Measurements from ENCODE around the gene SYT17.

SYT17 gene, protein sequence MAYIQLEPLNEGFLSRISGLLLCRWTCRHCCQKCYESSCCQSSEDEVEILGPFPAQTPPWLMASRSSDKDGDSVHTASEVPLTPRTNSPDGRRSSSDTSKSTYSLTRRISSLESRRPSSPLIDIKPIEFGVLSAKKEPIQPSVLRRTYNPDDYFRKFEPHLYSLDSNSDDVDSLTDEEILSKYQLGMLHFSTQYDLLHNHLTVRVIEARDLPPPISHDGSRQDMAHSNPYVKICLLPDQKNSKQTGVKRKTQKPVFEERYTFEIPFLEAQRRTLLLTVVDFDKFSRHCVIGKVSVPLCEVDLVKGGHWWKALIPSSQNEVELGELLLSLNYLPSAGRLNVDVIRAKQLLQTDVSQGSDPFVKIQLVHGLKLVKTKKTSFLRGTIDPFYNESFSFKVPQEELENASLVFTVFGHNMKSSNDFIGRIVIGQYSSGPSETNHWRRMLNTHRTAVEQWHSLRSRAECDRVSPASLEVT

DNA sequence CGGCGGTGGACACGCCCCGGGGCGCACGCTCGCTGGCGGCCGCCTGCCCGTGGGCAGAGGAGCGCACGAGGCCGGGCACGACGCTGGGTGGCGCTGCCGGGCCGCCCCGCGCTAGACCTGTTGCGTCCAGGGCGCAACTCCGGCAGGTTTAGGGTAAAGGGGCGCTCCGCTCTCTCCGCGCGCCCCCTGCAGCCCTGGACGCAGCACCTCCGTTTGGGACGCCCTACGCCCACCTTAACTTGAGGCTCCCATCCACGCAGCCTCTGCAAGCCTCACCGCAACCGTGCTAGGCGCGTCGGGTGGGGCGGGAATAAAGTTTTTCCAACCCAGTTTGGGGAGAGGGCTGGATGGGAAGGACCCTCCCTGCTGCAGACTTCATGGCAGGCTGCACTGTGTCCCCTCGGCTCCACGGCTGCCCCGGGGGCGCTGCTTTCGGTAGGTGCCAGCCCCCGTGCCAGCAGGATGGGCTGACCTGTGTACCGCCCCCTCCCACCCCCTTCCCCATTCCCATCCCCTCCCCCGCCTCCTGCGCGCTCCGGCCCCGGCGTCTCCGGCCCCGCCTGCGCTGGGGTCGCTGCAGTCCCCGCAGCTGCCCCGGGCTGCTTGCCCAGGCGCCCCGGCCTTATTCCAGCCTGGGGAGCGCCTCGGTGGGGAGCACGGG is at the start of gene SYT17:
SYT17 (plus strand) TSS at position 531 of the 661 bp plus-strand sequence. CDS start 407 bp downstream, outside the sequence.
- DNase-seq, result peak; percentile 55

DNA sequence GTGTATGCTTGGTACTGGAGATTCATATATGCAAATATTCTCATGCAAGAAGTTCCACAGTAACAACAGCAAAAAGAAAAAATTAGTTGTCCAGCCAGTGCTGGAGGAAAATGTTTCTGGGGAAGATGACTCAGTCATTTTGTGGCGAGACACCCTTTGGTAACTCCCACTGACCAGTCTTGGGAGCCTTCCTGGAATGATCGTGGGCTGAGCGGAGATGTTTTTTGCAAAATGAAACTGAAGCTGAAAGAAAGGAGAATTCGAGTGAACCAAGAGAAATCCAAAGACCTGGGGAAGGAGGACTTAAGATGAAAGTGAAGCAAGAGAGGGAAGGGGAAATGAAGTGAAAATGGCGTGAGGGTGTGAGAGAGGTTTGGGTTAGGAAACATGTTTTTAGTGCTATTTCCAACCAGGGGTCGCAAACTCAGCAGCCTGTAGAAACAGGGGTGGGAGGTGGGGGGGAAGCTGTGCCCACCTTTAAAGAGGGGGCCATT is 49.1 kb upstream of the SYT17 start:
- peak; percentile 53 for DNase-seq

DNA sequence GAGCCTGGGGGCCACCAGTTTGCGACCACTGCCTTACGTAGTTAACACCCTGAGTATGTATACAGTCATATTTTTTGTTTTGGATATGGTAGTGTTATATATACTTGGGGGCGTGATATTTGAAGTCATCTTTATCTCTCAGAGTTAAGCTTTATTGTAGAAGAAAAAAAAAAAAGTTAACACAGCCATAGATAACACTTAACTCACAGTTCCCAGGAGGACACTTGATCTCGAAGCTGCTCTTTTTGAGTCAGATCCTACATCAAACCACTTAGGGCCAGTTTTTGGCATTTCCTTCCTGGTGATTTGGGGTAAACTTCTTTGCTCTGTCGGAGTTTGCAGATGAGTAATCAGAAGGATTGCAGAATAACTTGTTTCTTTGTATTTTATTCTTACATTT is 48.5 kb upstream of the SYT17 start:
- DNase-seq, result no peak

DNA sequence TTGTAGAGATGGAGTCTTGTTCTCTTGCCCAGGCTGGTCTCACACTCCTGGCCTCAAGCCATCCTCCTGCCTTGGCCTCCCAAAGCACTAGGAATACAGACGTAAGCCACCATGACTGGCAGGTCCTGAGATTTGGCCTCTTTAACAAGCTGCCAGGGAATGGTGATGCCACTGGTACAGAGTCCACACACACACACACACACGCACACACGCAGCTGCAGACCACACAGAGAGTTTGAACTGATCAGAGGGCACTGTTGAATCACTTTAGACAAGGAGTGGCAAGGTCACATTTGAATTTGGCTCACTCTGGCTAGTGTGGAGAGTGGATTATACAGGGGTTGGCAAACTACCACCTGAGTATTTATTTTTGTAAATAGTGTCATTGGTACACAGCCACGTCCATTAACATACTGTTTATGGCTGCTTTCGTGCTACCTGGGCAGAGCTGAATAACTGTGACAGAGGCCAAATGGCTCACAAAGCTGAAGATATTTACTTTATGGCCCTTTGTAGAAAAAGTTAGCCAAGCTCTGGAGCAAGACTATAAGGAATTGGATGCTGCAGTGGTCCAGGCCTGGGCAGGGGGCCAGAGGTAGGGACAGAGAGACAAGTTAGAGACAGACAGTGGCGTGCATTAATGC is 44.4 kb upstream of the SYT17 start:
- no peak for DNase-seq

DNA sequence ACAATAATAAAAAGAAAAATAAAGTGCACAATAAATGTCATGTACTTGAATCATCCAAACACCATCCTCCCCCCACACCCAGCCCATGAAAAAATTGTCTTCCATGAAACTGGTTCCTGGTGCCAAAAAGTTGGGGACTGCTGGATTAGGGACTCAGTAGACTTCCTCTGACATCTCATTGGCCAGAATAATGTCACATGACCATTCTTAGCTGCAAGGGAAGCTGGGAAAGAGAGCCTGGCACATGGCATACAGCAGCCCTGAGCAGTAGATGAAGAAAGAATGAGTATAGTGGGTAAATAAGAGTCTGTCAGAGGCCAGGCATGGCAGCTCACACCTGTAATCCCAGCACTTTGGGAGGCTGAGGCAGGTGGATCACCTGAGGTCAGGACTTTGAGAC is 41.7 kb upstream of the SYT17 start:
- DNase-seq, result no peak

DNA sequence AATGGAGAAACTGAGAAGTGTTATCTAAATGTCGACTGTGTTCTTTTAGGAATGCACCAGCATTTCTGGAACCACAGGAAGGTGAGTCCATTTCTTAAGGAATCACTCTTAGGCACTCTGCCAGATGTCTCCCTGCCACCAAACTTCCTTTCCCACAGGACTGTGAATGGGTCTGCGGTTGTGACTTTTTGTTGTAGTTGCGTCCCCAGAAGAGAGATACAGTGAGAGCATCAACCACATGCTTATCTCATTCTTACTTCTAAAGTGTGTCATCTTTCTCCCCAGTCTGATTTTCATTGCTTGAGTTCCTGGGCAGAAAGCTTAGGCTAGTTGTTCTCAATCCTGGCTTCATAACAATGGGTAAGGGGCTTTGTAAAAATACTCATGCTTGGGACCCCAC is 40.8 kb upstream of the SYT17 start:
- no peak for DNase-seq

DNA sequence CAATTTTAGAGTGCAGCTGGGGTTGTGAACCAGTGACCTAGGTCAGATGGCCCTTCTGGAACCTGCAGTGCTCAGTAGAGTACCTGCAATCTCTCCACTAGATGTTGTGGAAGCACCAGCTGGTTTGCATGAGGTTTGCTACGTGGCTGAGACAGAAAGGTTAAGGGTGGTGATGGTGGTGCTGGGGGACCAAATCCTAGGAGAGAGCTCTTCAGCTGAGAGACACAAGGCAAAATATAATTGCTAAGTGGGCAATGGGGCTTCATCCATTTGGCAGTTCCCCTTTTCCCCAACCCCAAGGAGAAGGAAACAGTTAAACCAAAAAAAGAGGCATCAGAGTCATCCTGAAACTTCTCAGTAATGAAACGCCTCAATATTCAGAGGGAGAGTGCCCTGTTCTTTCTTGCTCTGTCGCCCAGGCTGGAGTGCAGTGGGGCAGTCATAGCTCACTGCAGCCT is 40.3 kb upstream of the SYT17 start:
- no peak for DNase-seq

DNA sequence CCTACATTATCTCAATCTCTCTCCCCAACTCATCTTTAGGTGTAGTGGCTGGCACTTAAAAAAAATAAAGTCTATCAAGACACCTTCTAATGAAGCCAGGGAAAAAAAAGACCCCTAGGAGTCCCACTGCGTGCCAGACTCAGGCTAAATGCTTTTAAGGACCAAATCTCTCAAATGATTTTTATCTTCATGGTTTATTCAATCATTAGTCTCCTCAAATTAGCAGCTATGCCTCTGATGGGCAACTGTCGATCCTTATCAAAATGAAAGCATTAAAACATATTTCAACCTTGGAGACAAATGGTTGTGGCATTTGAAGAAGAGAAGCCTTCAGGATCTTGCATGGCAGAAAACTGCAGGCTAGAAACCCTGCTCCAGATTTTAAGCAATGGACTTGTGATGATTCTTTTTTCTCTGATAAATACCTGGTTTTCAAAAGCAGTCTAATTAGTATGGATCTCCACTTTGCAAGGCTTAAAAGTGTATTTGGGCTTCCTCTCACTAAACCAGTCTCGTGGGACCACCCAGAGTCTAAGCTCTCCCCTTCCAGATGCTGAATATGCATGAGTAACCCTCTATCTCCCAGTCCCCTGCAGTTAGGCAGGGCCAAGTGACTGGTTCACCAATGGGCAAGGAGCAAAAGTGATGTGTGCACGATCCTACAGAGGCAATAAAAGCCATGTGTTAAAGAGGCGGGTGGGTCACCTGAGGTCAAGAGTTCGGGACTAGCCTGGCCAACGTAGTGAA is 39.4 kb upstream of the SYT17 start:
- DNase-seq, result no peak

DNA sequence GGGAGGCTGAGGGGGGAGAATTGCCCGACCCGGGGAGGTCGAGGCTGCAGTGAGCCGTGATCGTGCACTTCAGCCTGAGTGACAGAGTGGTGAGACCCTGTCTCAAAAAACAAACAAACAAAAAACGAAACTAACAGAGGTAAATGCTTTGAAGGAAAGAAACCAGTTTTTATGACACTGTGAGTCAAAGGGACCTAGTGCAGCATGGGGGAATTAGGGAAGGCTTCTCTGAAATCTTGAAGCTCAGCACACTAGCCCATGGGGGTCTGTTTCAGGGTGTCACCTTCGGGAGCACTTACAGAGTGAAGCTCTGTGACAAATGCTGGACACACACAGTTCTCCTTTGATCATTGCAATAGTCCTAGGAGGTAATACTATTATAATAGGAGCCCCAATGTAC is 37.7 kb upstream of the SYT17 start:
- no peak for DNase-seq

DNA sequence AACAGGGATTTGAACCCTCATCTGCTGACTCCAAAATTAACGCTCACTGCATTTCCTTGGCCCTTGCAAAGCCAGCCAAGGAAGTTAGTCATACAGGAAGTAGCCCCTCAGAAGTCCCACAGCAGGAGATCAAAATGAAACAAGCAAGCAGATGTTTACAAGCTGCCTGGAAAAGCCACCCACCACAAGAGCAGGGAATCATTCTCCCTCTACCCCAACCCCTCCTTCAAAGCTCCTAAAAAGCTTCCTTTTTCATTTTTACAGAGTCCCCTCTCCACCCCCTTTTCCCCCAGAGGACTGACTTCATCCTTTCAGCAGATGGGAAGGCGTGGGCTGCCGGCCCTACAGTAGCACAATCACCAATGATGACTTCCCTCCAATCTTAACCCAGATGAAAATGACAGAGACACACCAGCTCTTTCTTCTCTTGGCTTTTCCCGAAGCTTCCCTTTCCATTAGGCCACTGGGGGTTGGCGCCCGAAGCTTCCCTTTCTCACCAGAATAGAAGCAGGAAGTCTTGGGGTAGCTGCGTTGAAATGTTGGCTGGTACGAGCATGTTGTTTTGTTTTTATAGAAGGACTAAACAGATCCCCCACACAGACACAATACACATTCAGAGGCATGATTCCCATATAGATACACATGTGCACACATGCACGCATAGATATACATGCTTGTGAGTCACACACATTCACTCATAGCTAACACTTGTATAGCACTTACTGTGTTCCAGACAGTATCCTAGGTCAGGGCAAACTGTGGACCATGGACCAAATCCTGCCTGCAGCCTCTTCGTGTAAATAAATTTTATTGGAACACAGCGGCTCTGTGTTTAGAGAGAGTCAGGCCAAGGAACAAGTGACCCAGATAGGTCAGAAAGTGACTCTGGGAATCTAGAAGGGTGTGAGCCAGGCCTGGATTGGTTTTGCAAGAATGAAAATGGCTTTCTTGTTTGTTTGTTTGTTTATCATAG is 36.9 kb upstream of the SYT17 start:
- DNase-seq, result no peak

DNA sequence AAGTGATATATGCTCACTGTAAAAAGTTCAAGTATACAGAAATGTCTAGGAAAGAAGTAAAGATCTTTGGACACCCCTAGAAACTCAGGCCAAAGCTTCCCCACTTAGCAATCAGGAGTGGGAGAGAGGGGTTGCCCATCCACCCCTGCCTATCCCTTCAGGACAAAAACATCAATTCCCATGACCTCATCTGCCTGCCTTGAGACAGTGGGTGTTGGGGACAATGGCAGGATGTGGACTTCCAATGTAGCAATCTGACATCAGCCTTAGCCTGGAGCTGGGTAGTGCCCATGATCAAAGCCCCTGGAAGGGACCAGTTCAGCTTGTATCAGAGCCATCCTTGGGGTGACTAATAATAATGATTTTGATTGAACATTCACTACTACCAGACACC is 36.2 kb upstream of the SYT17 start:
- no peak for DNase-seq

DNA sequence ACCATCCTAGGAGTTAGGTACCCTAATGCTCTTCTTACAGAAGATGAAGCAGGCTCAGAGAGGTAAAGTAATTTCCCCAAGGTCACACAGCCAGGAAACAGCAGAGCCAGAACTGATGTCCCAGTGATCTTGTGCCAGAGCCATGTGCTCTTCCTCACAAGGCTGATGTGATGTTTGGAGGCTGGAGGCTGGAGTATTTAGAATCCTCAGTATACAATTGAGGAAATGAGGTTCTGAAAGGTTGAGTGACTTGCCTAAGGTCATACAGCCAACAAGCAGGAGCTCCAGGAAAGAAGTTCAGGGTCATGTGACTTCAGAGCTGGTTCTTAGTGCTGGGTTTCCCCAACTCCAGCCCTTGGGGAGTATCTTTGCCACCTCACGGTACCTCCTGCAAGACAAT is 35.8 kb upstream of the SYT17 start:
- DNase-seq, result no peak

DNA sequence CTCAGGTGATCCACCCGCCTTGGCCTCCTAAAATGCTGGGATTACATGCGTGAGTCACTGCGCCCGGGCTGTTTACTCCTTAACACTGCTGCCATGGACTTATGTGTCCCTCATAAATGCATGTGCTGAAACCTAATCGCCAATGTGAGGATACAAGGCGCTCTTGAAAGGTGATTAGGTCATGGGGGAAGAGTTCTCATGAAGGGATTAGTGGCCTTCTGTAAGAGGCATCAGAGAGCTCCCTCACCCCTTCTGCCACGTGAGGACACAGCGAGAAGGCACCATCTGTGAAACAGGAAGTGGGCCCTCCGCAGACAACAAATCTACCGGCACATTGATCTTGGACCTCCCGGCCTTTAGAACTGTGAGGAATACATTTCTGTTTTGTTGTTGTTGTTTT is 35.1 kb upstream of the SYT17 start:
- no peak for DNase-seq

DNA sequence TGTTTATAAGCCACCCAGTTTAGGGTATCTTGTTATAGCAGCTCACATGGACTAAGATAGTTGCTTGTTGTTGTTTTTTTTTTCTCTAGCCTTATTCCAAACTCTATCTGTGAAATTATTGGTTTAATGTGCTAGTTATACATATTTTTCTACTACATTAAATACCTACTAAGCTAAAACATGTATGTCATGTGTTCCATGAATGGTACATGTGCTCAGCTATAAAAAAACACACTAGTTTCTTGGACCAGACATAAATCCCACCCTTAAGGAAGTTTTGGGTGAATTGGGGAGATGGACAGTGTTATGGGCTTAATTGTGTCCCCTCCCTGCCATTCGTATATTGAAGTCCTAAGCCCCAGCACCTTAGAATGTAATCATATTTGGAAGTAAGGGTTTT is 34.4 kb upstream of the SYT17 start:
- no peak for DNase-seq

DNA sequence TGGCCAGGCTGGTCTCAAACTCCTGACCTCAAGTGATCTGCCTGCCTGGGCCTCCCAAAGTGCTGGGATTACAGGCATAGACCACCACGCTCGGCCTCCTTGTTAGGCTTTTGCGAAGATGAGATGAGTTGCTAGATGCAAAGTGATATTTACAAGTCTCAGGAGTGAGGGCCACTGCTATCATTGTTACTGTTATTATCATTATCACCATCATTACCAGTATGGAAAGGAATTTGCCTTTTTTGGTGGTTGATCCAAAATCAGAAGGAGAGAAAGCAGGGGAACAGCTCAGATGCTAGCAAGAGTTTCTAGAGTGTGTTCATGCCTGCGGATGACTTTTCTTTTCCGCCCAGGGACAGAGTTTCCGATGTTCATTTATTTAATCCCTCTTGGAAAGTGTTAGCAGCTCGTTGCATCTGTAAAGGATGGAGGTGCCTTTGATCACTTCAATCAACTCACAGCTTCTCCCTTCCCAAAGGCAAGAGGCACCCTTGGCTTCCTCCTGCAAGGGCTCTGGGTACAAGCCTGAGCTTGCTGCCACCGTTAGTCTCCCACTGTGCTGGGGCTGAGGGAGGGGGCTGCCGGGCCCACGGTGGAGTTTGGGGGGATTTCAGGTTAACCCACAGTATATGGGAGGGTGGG is 32.7 kb upstream of the SYT17 start:
- DNase-seq, result no peak

DNA sequence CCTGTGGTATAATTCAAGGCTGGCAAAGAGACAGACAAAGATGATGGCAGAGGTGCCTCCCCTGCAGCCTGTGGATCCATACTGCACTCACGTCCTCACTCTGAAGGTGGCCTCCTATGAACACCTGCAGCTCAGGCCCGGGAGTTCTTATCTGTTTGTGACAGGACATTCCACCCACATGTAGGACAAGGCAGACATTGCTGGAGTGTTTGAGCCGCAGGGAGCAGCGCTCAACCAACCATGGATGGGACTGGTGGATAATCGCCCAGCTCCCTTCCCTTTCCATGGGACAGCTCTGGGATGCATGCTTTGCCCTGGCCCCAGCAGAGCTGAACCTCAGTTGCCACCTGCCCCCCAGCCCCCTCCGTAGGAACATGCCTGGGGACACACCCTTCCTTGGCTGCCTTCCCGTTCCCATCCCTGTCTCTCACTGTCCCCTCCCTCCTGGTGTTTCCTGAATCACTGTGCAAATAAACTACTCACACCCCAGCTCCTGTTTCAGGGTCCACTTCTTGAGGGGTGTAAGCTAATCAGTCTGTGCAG is 32.1 kb upstream of the SYT17 start:
- DNase-seq, result no peak

DNA sequence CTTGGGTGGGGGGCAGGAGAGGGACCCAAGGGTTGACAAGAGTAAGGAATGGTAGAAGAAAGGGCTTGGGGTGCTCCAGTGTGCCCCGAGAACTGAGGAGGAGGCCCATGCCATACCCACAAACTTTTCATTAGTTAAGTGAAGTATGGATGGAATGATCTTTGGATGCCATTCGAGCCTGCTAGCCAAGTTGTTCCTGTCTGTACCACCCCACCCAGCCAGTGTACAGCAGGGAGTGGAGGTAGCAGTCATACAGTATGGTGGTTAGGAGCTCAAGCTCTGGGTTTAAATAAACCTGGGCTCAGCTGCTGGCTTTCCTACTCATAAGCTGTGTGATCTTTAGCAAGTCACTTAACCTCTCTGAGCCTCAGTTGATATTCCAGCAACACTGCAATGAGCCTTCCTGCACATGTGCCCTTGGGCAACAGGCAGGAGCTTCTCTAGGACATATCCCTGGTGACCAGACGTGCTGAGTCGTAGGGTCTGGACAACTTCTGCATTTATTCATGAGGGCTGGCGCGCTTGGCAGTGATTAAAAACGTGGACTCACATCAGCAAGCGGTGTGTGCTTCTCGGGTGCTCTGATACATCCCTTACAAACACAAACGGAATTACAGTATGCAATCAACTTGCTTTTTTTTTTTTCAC is 31.4 kb upstream of the SYT17 start:
- peak; percentile 12 for DNase-seq

DNA sequence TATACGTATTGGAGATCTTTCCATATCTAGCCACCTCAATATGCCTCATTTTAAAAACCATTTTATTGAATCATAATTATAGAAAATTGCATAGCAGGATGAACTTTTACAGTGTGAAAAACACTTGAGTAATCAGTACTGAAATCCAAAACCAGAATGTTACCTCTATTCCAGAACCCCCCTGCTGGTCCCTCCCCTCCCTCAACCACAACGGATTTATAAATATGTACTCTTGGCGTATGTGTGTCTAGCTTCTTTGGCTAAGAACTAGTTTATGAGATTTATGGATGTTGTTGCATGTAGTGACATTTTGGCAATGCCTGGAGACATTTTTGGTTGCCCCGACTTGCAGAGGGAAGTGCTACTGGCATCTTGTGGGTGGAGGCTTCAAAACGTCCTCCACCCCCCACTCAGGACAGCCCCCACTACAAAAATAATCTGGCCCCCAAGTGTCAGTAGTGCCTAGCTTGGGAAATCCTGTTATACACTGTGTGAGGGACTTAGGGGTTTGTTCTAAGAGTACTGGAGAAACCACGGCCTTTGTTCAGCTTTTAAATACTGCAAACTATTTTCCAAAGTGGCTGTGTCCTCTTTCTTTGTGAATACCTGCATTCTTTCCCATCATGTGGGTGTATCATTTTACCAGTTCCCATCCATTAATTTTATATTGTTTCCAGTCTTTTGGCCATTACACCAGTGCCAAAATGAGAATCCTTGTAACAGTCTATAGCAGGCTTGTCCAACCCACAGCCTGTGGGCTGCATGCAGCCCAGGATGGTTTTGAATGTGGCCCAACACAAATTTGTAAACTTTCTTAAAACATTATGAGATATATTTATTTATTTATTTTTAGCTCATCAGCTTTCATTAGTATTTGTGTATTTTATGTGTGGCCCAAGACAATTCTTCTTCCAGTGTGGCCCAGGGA is 30.6 kb upstream of the SYT17 start:
- no peak for DNase-seq

DNA sequence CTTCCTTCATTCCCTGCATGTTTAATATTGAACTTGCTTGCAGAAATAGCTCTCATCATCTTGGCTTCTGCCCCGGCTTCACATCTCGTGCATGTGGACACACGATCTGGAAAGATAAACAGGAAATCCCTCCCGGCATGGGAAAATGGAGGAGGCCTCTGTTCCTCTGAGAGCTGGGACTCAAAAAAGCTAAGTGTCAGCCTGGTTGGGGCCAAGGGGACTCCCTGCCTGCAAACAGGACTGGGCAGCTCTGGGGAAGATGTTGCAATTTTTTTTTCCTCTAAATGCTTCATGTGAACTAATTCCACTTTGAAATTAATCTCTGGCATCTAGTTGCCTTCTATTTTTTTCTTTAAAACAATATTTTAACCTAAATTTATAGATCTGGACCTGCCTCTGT is 29.4 kb upstream of the SYT17 start:
- no peak for DNase-seq
